HepG2 (cell line): ENCODE results near the gene DNAJC1. TPM values are rescaled to one million over a fixed set of nuclear protein-coding genes. Genes with fewer than 3 reads are reported as not detected.

Source experiments
- ATAC-seq: fragments of 200-7000 bp; cut with Tn5 transposase; 3 replicates; pipeline ENCODE4 v1.9.1; 2020; ENCODE audit warnings: mild to moderate bottlenecking, moderate library complexity
- BruUV-seq: library from RNA; stranded (reverse); fragments of 400-500 nt; replicated peaks from 2 replicates; lab custom pipeline; 2021; lab: Mats Ljungman, UMichigan
- CTCF ChIA-PET: fragments of 300-600 bp; formaldehyde crosslinking; extraction: SDS; loops from one replicate; lab custom pipeline; 2021; ENCODE audit warnings: low total read pairs, inconsistent platforms, low intra/inter-chr PET ratio; lab: Yijun Ruan, JAX
- POLR2A ChIA-PET: fragments of 350-600 bp; sonication (Branson Sonifier 250); formaldehyde crosslinking; loops from one replicate; lab custom pipeline; 2020; ENCODE audit warnings: antibody characterized with exemption, inconsistent platforms; lab: Yijun Ruan, JAX
- DNase-seq: peaks from one replicate; pipeline ENCODE4 v3.0.0-alpha.2; 2015; ENCODE audit warnings: low spot score
- FAIRE-seq: peaks from 3 replicates; lab custom pipeline; 2011; peaks lifted over from hg19 to GRCh38; lab: Jason Lieb, UNC
- H2AFZ ChIP-seq: one replicate; pipeline ENCODE4 v1.6.1; 2011; ENCODE audit warnings: low read length, inconsistent platforms
- H3K27ac ChIP-seq: fragments of 300-600 bp; 3 replicates; pipeline ENCODE4 v1.8.0; 2011; ENCODE audit warnings: mixed run types, mild to moderate bottlenecking, mixed read lengths, low read length, inconsistent platforms; ENCODE audit not compliant: insufficient read depth; ENCODE audit errors: extremely low read length
- H3K27me3 ChIP-seq, 2 experiments: fragments of 200-600 bp in 1 of 2; 2 replicates in 1 of 2; 3 replicates in 1 of 2; pipeline versions ENCODE4 v1.6.0 to v1.8.0; 2011; ENCODE audit warnings: low read length in 2 of 2, mild to moderate bottlenecking in 2 of 2, moderate library complexity in 2 of 2, inconsistent platforms in 1 of 2; ENCODE audit not compliant: insufficient read depth in 2 of 2, control insufficient read depth in 1 of 2
- H3K36me3 ChIP-seq, 2 experiments: fragments of 200-600 bp in 1 of 2; replicated peaks in 1 of 2; 2 replicates in 1 of 2; 3 replicates in 1 of 2; pipeline versions ENCODE4 v1.5.1 to v1.8.0; 2011; ENCODE audit warnings: low read length in 2 of 2, inconsistent platforms in 1 of 2; ENCODE audit not compliant: insufficient read depth in 2 of 2, control insufficient read depth in 1 of 2
- H3K4me1 ChIP-seq: 2 replicates; pipeline ENCODE4 v1.5.1; 2012; ENCODE audit warnings: low read length, inconsistent platforms; ENCODE audit not compliant: insufficient read depth
- H3K4me2 ChIP-seq: 2 replicates; pipeline ENCODE4 v1.6.0; 2011; ENCODE audit warnings: low read depth, low read length, inconsistent platforms
- H3K4me3 ChIP-seq, 3 experiments: fragments of 200-600 bp in 1 of 3; sonication (generic), shearing (Covaris generic) in 1 of 3; replicated peaks in 1 of 3; 2 replicates each; pipeline ENCODE4 v1.5.1; 2011 to 2016; ENCODE audit warnings: low read length in 3 of 3, inconsistent platforms in 2 of 3, low read depth in 2 of 3, mild to moderate bottlenecking in 2 of 3, control low read depth in 1 of 3, mixed read lengths in 1 of 3; ENCODE audit not compliant: insufficient read depth in 1 of 3
- H3K79me2 ChIP-seq: one replicate; pipeline ENCODE4 v1.6.1; 2011; ENCODE audit warnings: low read length, inconsistent platforms; ENCODE audit not compliant: insufficient read depth
- H3K9ac ChIP-seq: 2 replicates; pipeline ENCODE4 v1.6.0; 2011; ENCODE audit warnings: mild to moderate bottlenecking, low read depth, low read length, inconsistent platforms; ENCODE audit not compliant: insufficient read depth
- H3K9me3 ChIP-seq: 2 replicates; pipeline ENCODE4 v1.5.1; 2012; ENCODE audit warnings: mild to moderate bottlenecking, low read length
- H4K20me1 ChIP-seq: 2 replicates; pipeline ENCODE4 v1.6.0; 2011; ENCODE audit warnings: inconsistent platforms, mild to moderate bottlenecking, low read length, moderate library complexity; ENCODE audit not compliant: insufficient read depth
- ATF1 ChIP-seq: IDR thresholded peaks from 2 replicates; pipeline ENCODE4 v1.6.1; 2016; ENCODE audit warnings: mild to moderate bottlenecking, control low read depth
- FOXJ3 ChIP-seq: sonication (generic); formaldehyde crosslinking; IDR thresholded peaks from 2 replicates; pipeline ENCODE4 v1.4.0; 2020; ENCODE audit warnings: missing genetic modification reagents, mild to moderate bottlenecking, borderline replicate concordance
- IKZF1 ChIP-seq: fragments of 450-650 bp; IDR thresholded peaks from 2 replicates; pipeline ENCODE4 v1.7.1; 2016
- KLF13 ChIP-seq: sonication (generic); formaldehyde crosslinking; IDR thresholded peaks from 2 replicates; pipeline ENCODE4 v1.4.0; 2020; ENCODE audit warnings: mild to moderate bottlenecking, missing genetic modification reagents
- RBFOX2 ChIP-seq: fragments of 200-400 bp; formaldehyde crosslinking; IDR thresholded peaks from 2 replicates; pipeline ENCODE4 v1.6.1; 2017; ENCODE audit warnings: low read depth, mild to moderate bottlenecking, low read length
- SOX5 ChIP-seq: IDR thresholded peaks from 2 replicates; pipeline ENCODE4 v1.6.1; 2016; ENCODE audit warnings: borderline replicate concordance
- STAG1 ChIP-seq: sonication (generic); formaldehyde crosslinking; IDR thresholded peaks from 2 replicates; pipeline ENCODE4 v1.4.0; 2020; ENCODE audit warnings: missing genetic modification reagents
- THYN1 ChIP-seq: sonication (generic); formaldehyde crosslinking; IDR thresholded peaks from 2 replicates; pipeline ENCODE4 v1.8.1; 2023; ENCODE audit warnings: low read depth, mild to moderate bottlenecking, moderate library complexity, missing genetic modification reagents, borderline replicate concordance
- ZKSCAN1 ChIP-seq: fragments of 150-350 bp; IDR thresholded peaks from 2 replicates; pipeline ENCODE4 v1.6.1; 2014; ENCODE audit warnings: low read length
- ZMAT3 ChIP-seq: sonication (generic); formaldehyde crosslinking; conservative IDR thresholded peaks from 2 replicates; pipeline ENCODE4 v1.7.0; 2021; ENCODE audit warnings: missing genetic modification reagents
- ZNF205 ChIP-seq: IDR thresholded peaks from 2 replicates; pipeline ENCODE4 v1.6.1; 2018; ENCODE audit warnings: missing biosample characterization, missing genetic modification reagents
- ZNF225 ChIP-seq: sonication (generic); formaldehyde crosslinking; IDR thresholded peaks from 2 replicates; pipeline ENCODE4 v1.4.0; 2020; ENCODE audit warnings: mild to moderate bottlenecking, missing genetic modification reagents
- ZNF251 ChIP-seq: sonication (generic); formaldehyde crosslinking; IDR thresholded peaks from 2 replicates; pipeline ENCODE4 v1.9.0; 2021; ENCODE audit warnings: mild to moderate bottlenecking, missing genetic modification reagents
- ZNF367 ChIP-seq: sonication (generic); formaldehyde crosslinking; IDR thresholded peaks from 2 replicates; pipeline ENCODE4 v1.4.0; 2020; ENCODE audit warnings: missing genetic modification reagents, borderline replicate concordance
- ZNF441 ChIP-seq: sonication (generic); formaldehyde crosslinking; IDR thresholded peaks from 2 replicates; pipeline ENCODE4 v1.7.0; 2021; ENCODE audit warnings: missing genetic modification reagents, borderline replicate concordance
- ZNF451 ChIP-seq: sonication (generic); formaldehyde crosslinking; IDR thresholded peaks from 2 replicates; pipeline ENCODE4 v1.5.0; 2020; ENCODE audit warnings: mild to moderate bottlenecking, missing genetic modification reagents
- ZNF777 ChIP-seq: sonication (generic); formaldehyde crosslinking; IDR thresholded peaks from 2 replicates; pipeline ENCODE4 v1.4.0; 2020; ENCODE audit warnings: missing genetic modification reagents
- ZNF790 ChIP-seq: sonication (generic); formaldehyde crosslinking; IDR thresholded peaks from 2 replicates; pipeline ENCODE4 v1.8.0; 2022; ENCODE audit warnings: missing genetic modification reagents, mild to moderate bottlenecking, borderline replicate concordance
- WGBS: methylation state at CpG from one replicate; pipeline ENCODE4 v1.1.6; 2017; ENCODE audit warnings: low lambda C conversion rate; 5-methylcytosine and 5-hydroxymethylcytosine counted together
- in situ Hi-C: cut with HindIII; loops from 2 replicates; pipeline ENCODE4 v1.10.0; 2017; ENCODE audit warnings: low pct_unique_long_range_greater_than_20kb; ENCODE audit not compliant: extremely low pct_ligation_motif_present
- intact Hi-C: fragments of 100-400 bp; cut with micrococcal nuclease; formaldehyde crosslinking; loops from one replicate; pipeline ENCODE4 v1.10.0; 2022; ENCODE audit not compliant: unreplicated experiment
- polyA plus RNA-seq, 8 experiments: library from polyadenylated mRNA; depleted of rRNA in 3 of 8; stranded (reverse) in 7 of 8; unstranded in 1 of 8; fragments of >200 nt; fragmentation: Illumina TruSeq in 4 of 8; extraction: Trizol in 4 of 8; gene quantifications; 2 replicates each; pipeline versions ENCODE4 v1.2.1 to v1.2.3, GENCODE V29; 2011 to 2016; ENCODE audit warnings: low read depth in 4 of 8, missing spikeins in 1 of 8, mixed read lengths in 1 of 8; ENCODE audit not compliant: insufficient read depth in 1 of 8
- total RNA-seq, 5 experiments: library from RNA; depleted of rRNA; stranded (reverse); fragments of >200 nt; fragmentation: Illumina TruSeq; extraction: Trizol; gene quantifications; 2 replicates each; pipeline ENCODE4 v1.2.3, GENCODE V29; 2016; ENCODE audit warnings: low read depth in 1 of 5
- TF ChIP-seq, protein P1 (sequence below): sonication (generic); formaldehyde crosslinking; IDR thresholded peaks from 2 replicates; pipeline ENCODE4 v1.4.0; 2020; ENCODE audit warnings: low read depth, mild to moderate bottlenecking, missing genetic modification reagents
- TF ChIP-seq, protein P2 (sequence below): sonication (generic); formaldehyde crosslinking; IDR thresholded peaks from 2 replicates; pipeline ENCODE4 v1.4.0; 2020; ENCODE audit warnings: mild to moderate bottlenecking, low read depth, missing genetic modification reagents
- TF ChIP-seq, protein P3 (sequence below), 2 experiments: sonication (generic) in 1 of 2; formaldehyde crosslinking in 1 of 2; IDR thresholded peaks; 2 replicates each; pipeline versions ENCODE4 v1.4.0 to v1.6.1; 2016 to 2020; ENCODE audit warnings: borderline replicate concordance in 1 of 2, low read depth in 1 of 2, mild to moderate bottlenecking in 1 of 2, missing genetic modification reagents in 1 of 2

The DNAJC1 gene
- total and polyA plus RNA-seq, 2 of the 13 experiments (the other 11 are each of a cell fraction or from before 2014, with no cell fraction given), result 9.9 to 16.6 TPM

DNA sequence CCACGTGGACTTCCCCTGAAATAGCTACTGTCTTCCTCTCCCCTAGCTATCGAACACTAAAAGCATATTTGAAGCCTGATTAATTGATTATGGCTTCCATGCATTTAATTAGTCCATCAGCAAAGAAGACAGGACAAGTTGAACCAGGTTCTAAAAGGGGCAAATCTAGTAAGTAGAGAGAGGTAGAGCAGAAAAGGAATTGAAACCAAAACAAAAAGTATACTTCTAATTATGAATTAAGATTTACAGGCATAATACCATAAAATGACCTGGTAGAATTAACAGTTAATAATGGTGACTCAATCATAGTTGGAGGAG lies 393 bp upstream of the DNAJC1 start:
- in situ Hi-C loops (loop anchor here (5.0 to 10.0 kb wide), 2 partner anchors 311 to 988 kb away; partner anchors contain the start of gene COMMD3), intact Hi-C loops (loop anchor here (2.0 to 10.0 kb wide), 5 partner anchors 225 to 1063 kb away; partner anchors contain the start of gene COMMD3)
- 0% methylated on average over 2 of the region's 2 CpGs for WGBS
- no TSS peak for BruUV-seq
- peak overlapping the region; percentile 18 for H3K9ac ChIP-seq
- peaks cover 0 to 6% of the 10 kb centered on the region in 2 experiments; a peak in 1 of 5 replicates for H3K27me3 ChIP-seq
- H3K79me2 ChIP-seq, result no peaks in the 10 kb centered on the region
- no peak for FAIRE-seq
- H3K9me3 ChIP-seq, result no peaks in the 10 kb centered on the region
- H3K4me3 ChIP-seq, result peak overlapping the region; percentile 48 to 93 (median 83)
- CTCF ChIA-PET, result no interaction called here
- no peak for ATAC-seq
- H3K4me1 ChIP-seq, result peaks cover 20% of the 10 kb centered on the region
- H3K36me3 ChIP-seq, result no peaks in the 10 kb centered on the region
- POLR2A ChIA-PET, result interaction anchor here (0.7 to 2.5 kb wide), 3 partner anchors 312 to 478 kb away, joined by 3 to 10 read pairs (median 4); partner anchors contain the start of gene COMMD3
- no peak for DNase-seq
- H2AFZ ChIP-seq, result peak overlapping the region; percentile 86
- no peaks in the 10 kb centered on the region for H4K20me1 ChIP-seq
- H3K4me2 ChIP-seq, result peak overlapping the region; percentile 78
- H3K27ac ChIP-seq, result no peak overlapping the region
- no peak for TF ChIP-seq ZNF777 (CRISPR knock-in tag)
- TF ChIP-seq ZKSCAN1, result no peak
- TF ChIP-seq ZNF367 (CRISPR knock-in tag), result no peak
- no peak for TF ChIP-seq STAG1 (CRISPR knock-in tag)
- TF ChIP-seq SOX5, result no peak
- TF ChIP-seq, protein P1, sequence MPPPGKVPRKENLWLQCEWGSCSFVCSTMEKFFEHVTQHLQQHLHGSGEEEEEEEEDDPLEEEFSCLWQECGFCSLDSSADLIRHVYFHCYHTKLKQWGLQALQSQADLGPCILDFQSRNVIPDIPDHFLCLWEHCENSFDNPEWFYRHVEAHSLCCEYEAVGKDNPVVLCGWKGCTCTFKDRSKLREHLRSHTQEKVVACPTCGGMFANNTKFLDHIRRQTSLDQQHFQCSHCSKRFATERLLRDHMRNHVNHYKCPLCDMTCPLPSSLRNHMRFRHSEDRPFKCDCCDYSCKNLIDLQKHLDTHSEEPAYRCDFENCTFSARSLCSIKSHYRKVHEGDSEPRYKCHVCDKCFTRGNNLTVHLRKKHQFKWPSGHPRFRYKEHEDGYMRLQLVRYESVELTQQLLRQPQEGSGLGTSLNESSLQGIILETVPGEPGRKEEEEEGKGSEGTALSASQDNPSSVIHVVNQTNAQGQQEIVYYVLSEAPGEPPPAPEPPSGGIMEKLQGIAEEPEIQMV (CRISPR knock-in tag), result no peak
- no peak for TF ChIP-seq THYN1 (CRISPR knock-in tag)
- 0 out of 2 replicates have a peak, but pooled peaks have one; percentile 2 for TF ChIP-seq ATF1 (CRISPR knock-in tag)
- TF ChIP-seq ZNF225 (CRISPR knock-in tag), result no peak
- TF ChIP-seq ZNF451 (CRISPR knock-in tag), result no peak
- 0 out of 2 replicates have a peak, but pooled peaks have one; percentile 30 for TF ChIP-seq FOXJ3 (CRISPR knock-in tag)
- no peak for TF ChIP-seq ZNF205 (CRISPR knock-in tag)
- TF ChIP-seq, protein P2, sequence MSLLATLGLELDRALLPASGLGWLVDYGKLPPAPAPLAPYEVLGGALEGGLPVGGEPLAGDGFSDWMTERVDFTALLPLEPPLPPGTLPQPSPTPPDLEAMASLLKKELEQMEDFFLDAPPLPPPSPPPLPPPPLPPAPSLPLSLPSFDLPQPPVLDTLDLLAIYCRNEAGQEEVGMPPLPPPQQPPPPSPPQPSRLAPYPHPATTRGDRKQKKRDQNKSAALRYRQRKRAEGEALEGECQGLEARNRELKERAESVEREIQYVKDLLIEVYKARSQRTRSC, result no peak
- no peak for TF ChIP-seq RBFOX2
- TF ChIP-seq ZMAT3, result no peak; the same call in 1 of the 2 replicates
- no peak for TF ChIP-seq ZNF441 (CRISPR knock-in tag)
- TF ChIP-seq ZNF251 (CRISPR knock-in tag), result no peak
- TF ChIP-seq, protein P3, sequence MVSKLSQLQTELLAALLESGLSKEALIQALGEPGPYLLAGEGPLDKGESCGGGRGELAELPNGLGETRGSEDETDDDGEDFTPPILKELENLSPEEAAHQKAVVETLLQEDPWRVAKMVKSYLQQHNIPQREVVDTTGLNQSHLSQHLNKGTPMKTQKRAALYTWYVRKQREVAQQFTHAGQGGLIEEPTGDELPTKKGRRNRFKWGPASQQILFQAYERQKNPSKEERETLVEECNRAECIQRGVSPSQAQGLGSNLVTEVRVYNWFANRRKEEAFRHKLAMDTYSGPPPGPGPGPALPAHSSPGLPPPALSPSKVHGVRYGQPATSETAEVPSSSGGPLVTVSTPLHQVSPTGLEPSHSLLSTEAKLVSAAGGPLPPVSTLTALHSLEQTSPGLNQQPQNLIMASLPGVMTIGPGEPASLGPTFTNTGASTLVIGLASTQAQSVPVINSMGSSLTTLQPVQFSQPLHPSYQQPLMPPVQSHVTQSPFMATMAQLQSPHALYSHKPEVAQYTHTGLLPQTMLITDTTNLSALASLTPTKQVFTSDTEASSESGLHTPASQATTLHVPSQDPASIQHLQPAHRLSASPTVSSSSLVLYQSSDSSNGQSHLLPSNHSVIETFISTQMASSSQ (IDR thresholded peaks at IDR 0.05; ENCODE audit: low read depth), result no peak
- TF ChIP-seq, protein P3 (CRISPR knock-in tag; IDR thresholded peaks at IDR 0.05; ENCODE audit: borderline replicate concordance), result no peak
- TF ChIP-seq KLF13 (CRISPR knock-in tag), result no peak
- TF ChIP-seq IKZF1, result no peak
- 0 out of 2 replicates have a peak, but pooled peaks have one; percentile 33 for TF ChIP-seq ZNF790 (CRISPR knock-in tag)
